HG02885 (cell line): ENCODE data around the gene SPATA6.

Experiments
- ATAC-seq: cut with Tn5 transposase; IDR thresholded peaks from one replicate; pipeline ENCODE4 v1.9.1; 2021; ENCODE audit warnings: mild to moderate bottlenecking; ENCODE audit not compliant: unreplicated experiment, poor library complexity

Gene SPATA6

DNA sequence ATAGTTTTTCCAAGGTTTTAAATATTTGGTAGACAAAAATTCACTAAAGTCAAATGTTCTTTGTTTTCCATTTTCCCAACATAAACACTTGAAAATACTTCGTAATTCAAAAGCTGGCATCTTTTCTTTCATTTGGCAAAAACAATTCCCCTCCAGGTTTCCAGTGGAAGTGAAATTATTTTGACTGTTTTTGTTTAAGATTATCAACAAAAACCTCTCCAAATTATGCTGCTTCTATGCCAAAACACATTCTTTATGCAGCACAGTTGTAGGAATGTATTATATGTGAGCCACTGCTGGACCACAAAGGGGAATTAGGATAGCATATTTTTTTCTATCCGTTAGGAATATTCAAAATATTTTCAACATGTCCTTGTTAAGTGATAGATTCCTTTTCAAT, 205.4 kb downstream of the SPATA6 start:
- no peak for ATAC-seq

GRCh38 chr1:48263041-48263440, 209.0 kb downstream of the SPATA6 start:
- ATAC-seq = no peak

- ATAC-seq = no peak
Measured at GRCh38 chr1:48261881-48262400, 210.1 kb downstream of the SPATA6 start.

GRCh38 chr1:48258106-48258505, 213.9 kb downstream of the SPATA6 start:
- ATAC-seq = no peak

GRCh38 chr1:48254254-48254653, 217.8 kb downstream of the SPATA6 start:
- ATAC-seq = no peak

GRCh38 chr1:48251821-48252220, 220.2 kb downstream of the SPATA6 start:
- no peak for ATAC-seq

DNA sequence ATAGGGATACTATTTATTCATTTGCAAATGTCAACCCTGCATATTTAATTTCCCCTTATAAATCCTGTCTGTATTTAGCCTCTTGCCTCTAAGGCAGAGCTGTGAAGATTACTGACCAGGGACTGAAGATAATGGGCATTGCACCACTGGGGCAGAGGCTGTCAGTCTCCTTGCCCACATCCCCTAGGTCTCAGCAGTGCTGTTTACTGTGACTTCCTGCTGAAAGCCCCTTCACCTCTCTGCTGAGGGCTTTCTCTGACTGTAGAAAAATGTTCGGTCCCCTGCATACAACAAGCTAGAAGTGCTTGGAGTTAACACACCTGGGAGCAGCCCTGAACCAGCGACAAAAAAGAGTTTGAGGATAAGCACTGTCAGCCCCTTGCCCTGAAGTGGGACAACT, 220.7 kb downstream of the SPATA6 start:
- ATAC-seq = no peak

GRCh38 chr1:48250572-48250971, 221.4 kb downstream of the SPATA6 start:
- no peak for ATAC-seq

- ATAC-seq = no peak
Measured at GRCh38 chr1:48249868-48250267, 222.1 kb downstream of the SPATA6 start.

DNA sequence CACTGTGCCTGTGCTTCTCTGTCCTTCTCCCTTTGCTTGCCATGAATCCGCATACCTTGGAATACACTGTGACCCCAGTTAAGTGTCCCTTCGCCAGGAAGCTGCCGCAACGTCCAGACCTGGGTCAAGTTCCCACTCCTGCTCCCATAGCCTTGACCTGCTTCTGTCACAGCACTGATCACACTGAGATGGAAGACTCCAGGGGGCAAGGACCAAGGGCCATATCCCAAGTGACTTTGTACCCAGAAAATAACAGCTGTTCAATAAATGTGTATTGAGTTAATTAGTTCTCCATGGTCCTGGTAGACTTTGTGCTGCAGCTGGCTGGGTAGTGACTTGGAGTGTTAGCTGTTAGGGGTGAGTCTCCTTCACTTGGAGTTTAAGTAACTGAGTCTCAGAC, 223.6 kb downstream of the SPATA6 start:
- no peak for ATAC-seq

DNA sequence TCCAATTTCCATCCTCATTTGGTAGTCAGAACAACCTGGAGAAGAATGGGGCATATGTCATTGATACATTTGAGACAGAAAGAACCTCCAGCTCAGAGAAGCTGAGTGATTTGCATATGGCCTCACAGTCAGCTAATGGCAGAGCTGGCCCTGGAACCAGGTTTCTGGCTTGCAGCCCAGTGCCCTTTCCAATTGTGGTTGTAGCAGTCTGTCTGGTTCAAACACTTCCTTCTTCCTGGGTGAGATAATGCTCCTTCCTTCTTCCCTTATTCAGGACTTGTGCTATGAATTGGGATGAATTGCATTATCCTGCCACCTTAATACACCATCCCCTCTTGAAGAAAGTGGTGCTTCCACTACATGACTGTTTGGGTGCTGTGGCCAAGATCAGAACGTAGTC, 225.3 kb downstream of the SPATA6 start:
- no peak for ATAC-seq
